H1 (cell line): ENCODE results near the gene DLG1.

Experiments
- CHD1 ChIP-seq: IDR thresholded peaks from 2 replicates; pipeline ENCODE4 v1.6.1; 2012; ENCODE audit warnings: low read depth, low read length, improper control_type of control experiment
- CREB1 ChIP-seq: IDR thresholded peaks from 2 replicates; pipeline ENCODE4 v1.6.1; 2012; ENCODE audit warnings: inconsistent platforms
- JUN ChIP-seq: IDR thresholded peaks from 2 replicates; pipeline ENCODE4 v1.6.1; 2011; ENCODE audit warnings: low read depth, mild to moderate bottlenecking, improper control_type of control experiment, low read length
- NRF1 ChIP-seq: IDR thresholded peaks from 2 replicates; pipeline ENCODE4 v1.6.1; 2011; ENCODE audit warnings: mild to moderate bottlenecking, low read depth, low read length, improper control_type of control experiment
- SP2 ChIP-seq: IDR thresholded peaks from 2 replicates; pipeline ENCODE4 v1.6.1; 2012; ENCODE audit warnings: mild to moderate bottlenecking, low read length, inconsistent platforms
- SRF ChIP-seq: IDR thresholded peaks from 2 replicates; pipeline ENCODE4 v1.6.1; 2011; ENCODE audit warnings: mild to moderate bottlenecking, low read depth, low read length, moderate library complexity
- TBP ChIP-seq: IDR thresholded peaks from 2 replicates; pipeline ENCODE4 v1.6.1; 2011; ENCODE audit warnings: low read depth, low read length, improper control_type of control experiment
- TCF12 ChIP-seq: IDR thresholded peaks from 2 replicates; pipeline ENCODE4 v1.6.1; 2011; ENCODE audit warnings: low read depth, mild to moderate bottlenecking, low read length
- TF ChIP-seq, protein P1 (sequence below), 3 experiments: IDR thresholded peaks; 1 replicate in 2 of 3; 2 replicates in 1 of 3; pipeline versions ENCODE4 v1.5.1 to v1.6.1; 2011; ENCODE audit warnings: low read length in 3 of 3, mild to moderate bottlenecking in 3 of 3, inconsistent platforms in 2 of 3, low read depth in 1 of 3, moderate library complexity in 1 of 3; ENCODE audit not compliant: insufficient read depth in 1 of 3; ENCODE audit errors: control extremely low read depth in 1 of 3

DNA sequence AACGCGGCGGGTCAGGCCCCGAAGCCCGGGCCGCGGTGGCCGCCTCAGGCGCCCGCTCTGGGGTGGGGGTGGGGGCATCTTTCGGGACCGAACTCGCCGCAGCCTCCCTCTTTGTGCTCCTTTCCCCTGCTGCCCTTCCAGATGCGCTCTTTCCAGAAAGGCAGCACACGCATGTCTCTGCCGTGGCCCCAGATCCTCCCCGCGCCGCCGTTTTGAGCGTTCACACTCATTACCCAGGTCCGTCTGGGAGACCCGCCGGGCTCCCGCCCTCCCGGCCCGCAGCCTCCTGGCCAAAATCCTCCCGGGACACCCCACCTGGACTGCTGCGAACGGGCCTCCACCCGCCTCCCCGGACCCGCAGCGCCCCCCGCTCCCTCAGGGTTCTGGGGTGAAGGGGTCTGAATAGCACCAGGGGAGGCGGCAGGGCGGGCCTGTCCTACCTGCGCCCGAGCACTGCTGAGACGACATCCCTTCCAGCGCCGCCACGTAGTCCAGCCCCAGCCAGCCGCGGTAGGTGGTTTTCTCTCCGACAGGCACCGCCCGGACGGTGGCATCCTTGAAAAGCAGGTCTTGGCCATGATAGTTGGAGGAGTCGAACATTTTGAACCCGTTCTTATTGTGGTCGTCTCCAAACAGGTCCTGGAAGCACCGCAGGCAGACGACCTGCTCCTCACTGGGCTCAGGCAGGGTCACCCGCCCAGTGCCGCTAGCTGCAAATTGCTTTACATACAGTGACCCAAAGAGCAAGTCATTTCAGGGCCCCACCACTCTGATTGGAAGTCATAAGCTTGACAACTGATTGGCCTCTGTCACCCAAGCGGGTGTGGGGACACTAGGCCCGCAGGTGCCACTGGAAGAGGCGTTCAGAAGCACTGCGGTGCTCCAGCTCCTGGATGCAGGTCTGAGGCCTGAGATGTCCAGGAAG is 294.7 kb downstream of the DLG1 start:
- TF ChIP-seq CHD1 (no peak), NRF1 (no peak), SP2 (no peak), TCF12 (no peak), CREB1 (no peak), TBP (no peak), JUN (no peak), SRF (no peak)
- TF ChIP-seq, protein P1, sequence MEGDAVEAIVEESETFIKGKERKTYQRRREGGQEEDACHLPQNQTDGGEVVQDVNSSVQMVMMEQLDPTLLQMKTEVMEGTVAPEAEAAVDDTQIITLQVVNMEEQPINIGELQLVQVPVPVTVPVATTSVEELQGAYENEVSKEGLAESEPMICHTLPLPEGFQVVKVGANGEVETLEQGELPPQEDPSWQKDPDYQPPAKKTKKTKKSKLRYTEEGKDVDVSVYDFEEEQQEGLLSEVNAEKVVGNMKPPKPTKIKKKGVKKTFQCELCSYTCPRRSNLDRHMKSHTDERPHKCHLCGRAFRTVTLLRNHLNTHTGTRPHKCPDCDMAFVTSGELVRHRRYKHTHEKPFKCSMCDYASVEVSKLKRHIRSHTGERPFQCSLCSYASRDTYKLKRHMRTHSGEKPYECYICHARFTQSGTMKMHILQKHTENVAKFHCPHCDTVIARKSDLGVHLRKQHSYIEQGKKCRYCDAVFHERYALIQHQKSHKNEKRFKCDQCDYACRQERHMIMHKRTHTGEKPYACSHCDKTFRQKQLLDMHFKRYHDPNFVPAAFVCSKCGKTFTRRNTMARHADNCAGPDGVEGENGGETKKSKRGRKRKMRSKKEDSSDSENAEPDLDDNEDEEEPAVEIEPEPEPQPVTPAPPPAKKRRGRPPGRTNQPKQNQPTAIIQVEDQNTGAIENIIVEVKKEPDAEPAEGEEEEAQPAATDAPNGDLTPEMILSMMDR (IDR thresholded peaks at IDR 0.05; ENCODE audit: control extremely low read depth in 1 of 3, insufficient read depth in 1 of 3, low read depth in 1 of 3, low read length in 3 of 3), result no peak
